Measurements from ENCODE around the gene ANTKMT. TPM values are rescaled to one million over a fixed set of nuclear protein-coding genes. Genes with fewer than 3 reads are reported as not detected.

The ANTKMT gene
- total and polyA plus RNA-seq, 2 of the 8 experiments (the other 6 are each of a cell fraction or from before 2014, with no cell fraction given): 26.5 to 26.6 TPM

DNA sequence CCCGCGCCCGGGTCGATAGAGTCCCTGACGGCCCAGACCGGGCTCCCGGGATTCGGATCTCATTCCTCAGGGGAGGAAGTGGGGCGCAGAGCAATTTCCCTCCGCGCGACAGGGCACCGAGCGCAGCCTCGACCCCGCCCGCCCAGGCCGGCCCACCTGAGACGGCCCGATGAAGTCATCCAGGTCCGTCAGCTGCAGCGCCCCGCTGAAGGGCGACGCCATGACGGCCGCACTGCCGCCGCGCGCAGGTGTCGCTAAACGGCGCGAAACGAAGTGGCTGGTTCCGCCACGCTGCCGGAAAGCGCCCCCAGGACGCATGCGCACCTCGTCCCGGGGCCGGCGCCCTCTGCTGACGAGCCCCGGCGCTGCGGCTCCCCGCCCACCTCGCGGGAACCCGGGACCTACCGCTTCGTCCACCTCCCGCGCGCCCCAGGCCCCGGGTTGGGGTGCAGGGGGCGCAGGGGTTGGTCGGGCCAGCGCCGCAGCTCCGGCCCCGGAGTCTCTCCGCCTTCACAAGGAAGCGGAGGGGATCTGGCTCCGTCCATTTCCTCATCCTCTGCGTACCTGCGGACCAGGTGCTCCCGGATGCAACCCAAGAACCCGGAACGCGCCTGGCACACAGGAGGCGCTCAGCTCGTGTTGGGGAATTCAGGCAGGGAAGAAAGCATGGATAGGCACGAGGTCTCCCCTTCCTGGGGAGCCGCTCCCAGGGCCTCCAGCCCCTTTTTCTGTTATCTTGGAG lies 20.0 kb downstream of the ANTKMT start, which contains the start of gene CIAO3 (continued):
- TF ChIP-seq EP300 (IDR thresholded peaks at IDR 0.05; ENCODE audit: borderline replicate concordance in 1 of 2, low read depth in 2 of 2, low read length in 2 of 2) (no peak), TAF1 (IDR thresholded peaks at IDR 0.05; ENCODE audit: low read depth, low read length) (peak; percentile 77; the same call in 1 of the 2 replicates), HDAC6 (IDR thresholded peaks at IDR 0.05; ENCODE audit: low read depth, low read length) (no peak), SIRT6 (IDR thresholded peaks at IDR 0.05; ENCODE audit: low read length) (no peak), MAFK (IDR thresholded peaks at IDR 0.05; ENCODE audit: low read depth, low read length) (no peak), CBX8 (IDR thresholded peaks at IDR 0.05; ENCODE audit: borderline replicate concordance, low read depth, low read length) (no peak), GTF2F1 (IDR thresholded peaks at IDR 0.05; ENCODE audit: borderline replicate concordance, low read depth, low read length) (no peak), HDAC2 (IDR thresholded peaks at IDR 0.05; ENCODE audit: borderline replicate concordance in 1 of 2, low read depth in 2 of 2, low read length in 2 of 2) (0 out of 4 replicates have a peak, but pooled peaks of 1 of the 2 experiments have one; percentile 48), BRCA1 (IDR thresholded peaks at IDR 0.05; ENCODE audit: low read depth, low read length) (peak; percentile 7; the same call in 1 of the 2 replicates), EGR1 (IDR thresholded peaks at IDR 0.05; ENCODE audit: borderline replicate concordance, low read depth, low read length) (peak; percentile 35; the same call in 1 of the 2 replicates), CEBPB (IDR thresholded peaks at IDR 0.05; ENCODE audit: low read depth, low read length) (no peak), CTBP2 (IDR thresholded peaks at IDR 0.05; ENCODE audit: borderline replicate concordance, insufficient read depth, insufficient read length, low read length) (no peak), TEAD4 (IDR thresholded peaks at IDR 0.05; ENCODE audit: low read depth, low read length) (peak; percentile 16; the same call in 1 of the 2 replicates), POLR2A (IDR thresholded peaks at IDR 0.05; ENCODE audit: control extremely low read depth in 1 of 2, low read depth in 2 of 2, low read length in 2 of 2) (peak in 1 of 2 experiments; percentile 66; a peak in 1 of 3 replicates), PHF8 (conservative IDR thresholded peaks at IDR 0.05; ENCODE audit: low read depth, low read length) (peak; percentile 79), NRF1 (IDR thresholded peaks at IDR 0.05; ENCODE audit: low read depth, low read length) (peak; percentile 82), KDM1A (IDR thresholded peaks at IDR 0.05; ENCODE audit: borderline replicate concordance, low read length) (no peak), BACH1 (IDR thresholded peaks at IDR 0.05; ENCODE audit: low read length) (0 out of 2 replicates have a peak, but pooled peaks have one; percentile 8), SRF (IDR thresholded peaks at IDR 0.05; ENCODE audit: low read depth, low read length) (peak; percentile 58; the same call in 1 of the 2 replicates), POLR2AphosphoS5 (IDR thresholded peaks at IDR 0.05; ENCODE audit: low read depth, low read length) (peak; percentile 60), ASH2L (IDR thresholded peaks at IDR 0.05; ENCODE audit: low read length) (peak; percentile 45), KDM5A (IDR thresholded peaks at IDR 0.05; ENCODE audit: low read length) (0 out of 2 replicates have a peak, but pooled peaks have one; percentile 57), FOSL1 (IDR thresholded peaks at IDR 0.05; ENCODE audit: insufficient read depth, low read depth, low read length) (no peak), SP2 (IDR thresholded peaks at IDR 0.05; ENCODE audit: low read length) (no peak), BCL11A (IDR thresholded peaks at IDR 0.05; ENCODE audit: low read depth in 2 of 2, low read length in 2 of 2) (no peak)
